K562 (cell line): ENCODE results near the gene ZNF442. TPM values are rescaled to one million over a fixed set of nuclear protein-coding genes. Genes with fewer than 3 reads are reported as not detected.

Experiments
- BRF2 ChIP-seq: IDR thresholded peaks from 3 replicates; pipeline ENCODE4 v1.6.1; 2011; ENCODE audit warnings: borderline replicate concordance, mild to moderate bottlenecking; ENCODE audit not compliant: insufficient read length, insufficient read depth
- FOS ChIP-seq: IDR thresholded peaks from 3 replicates; pipeline ENCODE4 v1.6.1; 2011; ENCODE audit not compliant: insufficient read length; ENCODE audit errors: extremely low read depth
- HNRNPK ChIP-seq: fragments of 200-400 bp; formaldehyde crosslinking; IDR thresholded peaks from one replicate; pipeline ENCODE4 v1.6.1; 2018; ENCODE audit warnings: mild to moderate bottlenecking, low read depth, low read length; ENCODE audit not compliant: poor library complexity, severe bottlenecking
- NCOA1 ChIP-seq: fragments of 450-650 bp; IDR thresholded peaks from 2 replicates; pipeline ENCODE4 v1.6.1; 2016; ENCODE audit warnings: low read depth
- NFIC ChIP-seq: fragments of 450-650 bp; IDR thresholded peaks from 2 replicates; pipeline ENCODE4 v1.6.1; 2017; ENCODE audit warnings: mild to moderate bottlenecking, inconsistent platforms
- PHB ChIP-seq: fragments of 250-450 bp; sonication (Bioruptor Pico); IDR thresholded peaks from 2 replicates; pipeline ENCODE4 v1.5.0; 2021
- PHB2 ChIP-seq: fragments of 450-650 bp; IDR thresholded peaks from 2 replicates; pipeline ENCODE4 v1.6.1; 2017; ENCODE audit warnings: low read depth
- RERE ChIP-seq: sonication (generic); formaldehyde crosslinking; IDR thresholded peaks from 2 replicates; pipeline ENCODE4 v1.8.0; 2023; ENCODE audit warnings: missing genetic modification reagents, mild to moderate bottlenecking, borderline replicate concordance
- SMAD1 ChIP-seq: fragments of 150-350 bp; IDR thresholded peaks from 2 replicates; pipeline ENCODE4 v1.6.1; 2014; ENCODE audit warnings: low read length, low read depth; ENCODE audit not compliant: partially characterized antibody
- SMAD4 ChIP-seq: fragments of 250-450 bp; sonication (Bioruptor Pico); conservative IDR thresholded peaks from 2 replicates; pipeline ENCODE4 v1.8.0; 2021; ENCODE audit warnings: inconsistent platforms, mild to moderate bottlenecking, moderate library complexity
- SMARCA4 ChIP-seq: fragments of 450-650 bp; IDR thresholded peaks from 2 replicates; pipeline ENCODE4 v1.6.1; 2016
- TCF3 ChIP-seq: sonication (generic); formaldehyde crosslinking; IDR thresholded peaks from 2 replicates; pipeline ENCODE4 v1.4.0; 2020; ENCODE audit warnings: mild to moderate bottlenecking, missing genetic modification reagents
- YY1 ChIP-seq, 3 experiments: IDR thresholded peaks; 2 replicates each; pipeline ENCODE4 v1.6.1; 2011; ENCODE audit warnings: low read length in 2 of 3, mild to moderate bottlenecking in 2 of 3, moderate library complexity in 2 of 3, borderline replicate concordance in 1 of 3, control low read depth in 1 of 3, low read depth in 1 of 3; ENCODE audit not compliant: insufficient read depth in 3 of 3, insufficient replicate concordance in 2 of 3, control insufficient read depth in 1 of 3, insufficient read length in 1 of 3; ENCODE audit errors: extremely low read depth in 1 of 3
- ZNF140 ChIP-seq: fragments of 250-450 bp; sonication (Bioruptor Pico); IDR thresholded peaks from 2 replicates; pipeline ENCODE4 v1.8.0; 2021; ENCODE audit warnings: moderate library complexity, mild to moderate bottlenecking, inconsistent platforms
- polyA plus RNA-seq, 8 experiments: library from polyadenylated mRNA; depleted of rRNA in 4 of 8; stranded (reverse) in 5 of 8; unstranded in 3 of 8; fragments of >200 nt; fragmentation: Nextera tagmentation in 2 of 8; fragmentation: Illumina TruSeq in 1 of 8; extraction: Ambion mirVana in 2 of 8; extraction: Trizol in 1 of 8; gene quantifications; 2 replicates each; pipeline versions ENCODE4 v1.2.1 to v1.2.3, GENCODE V29; 2011 to 2014; ENCODE audit warnings: inconsistent platforms in 1 of 8, missing spikeins in 1 of 8
- total RNA-seq, 7 experiments: library from RNA; depleted of rRNA in 6 of 7; stranded (reverse); fragments of >200 nt in 6 of 7; fragmentation: Illumina TruSeq in 2 of 7; extraction: Trizol in 2 of 7; gene quantifications; 2 replicates each; pipeline versions ENCODE4 v1.2.1 to v1.2.3, GENCODE V29; 2011 to 2021; ENCODE audit warnings: low replicate concordance in 1 of 7
- TF ChIP-seq, protein P1 (sequence below): fragments of 250-450 bp; sonication (Bioruptor Pico); IDR thresholded peaks from 2 replicates; pipeline ENCODE4 v1.9.0; 2021; ENCODE audit warnings: mild to moderate bottlenecking, inconsistent platforms
- TF ChIP-seq, protein P2 (sequence below): fragments of 250-450 bp; sonication (Bioruptor Pico); IDR thresholded peaks from 2 replicates; pipeline ENCODE4 v1.8.0; 2021; ENCODE audit warnings: mild to moderate bottlenecking, moderate library complexity

Gene ZNF442
- total and polyA plus RNA-seq, 9 of the 15 experiments (the other 6 are each of a cell fraction or from before 2014, with no cell fraction given) = 1.7 to 7.0 (median 4.1) TPM

- TF ChIP-seq BRF2 (no peak), FOS (peak; percentile 35), NCOA1 (0 out of 2 replicates have a peak, but pooled peaks have one; percentile 21), SMAD4 (CRISPR knock-in tag) (peak; percentile 67), HNRNPK (no peak), ZNF140 (CRISPR knock-in tag) (no peak), RERE (CRISPR knock-in tag) (0 out of 2 replicates have a peak, but pooled peaks have one; percentile 49), NFIC (no peak), YY1 (IDR thresholded peaks at IDR 0.05; ENCODE audit: borderline replicate concordance in 1 of 3, control insufficient read depth in 1 of 3, extremely low read depth in 1 of 3, insufficient read depth in 3 of 3, insufficient read length in 1 of 3, insufficient replicate concordance in 2 of 3, low read depth in 1 of 3, low read length in 2 of 3) (peak in 1 of 3 experiments; percentile 10), PHB2 (no peak), SMAD1 (no peak), TCF3 (no peak), SMARCA4 (no peak), PHB (no peak)
- TF ChIP-seq, protein P1, sequence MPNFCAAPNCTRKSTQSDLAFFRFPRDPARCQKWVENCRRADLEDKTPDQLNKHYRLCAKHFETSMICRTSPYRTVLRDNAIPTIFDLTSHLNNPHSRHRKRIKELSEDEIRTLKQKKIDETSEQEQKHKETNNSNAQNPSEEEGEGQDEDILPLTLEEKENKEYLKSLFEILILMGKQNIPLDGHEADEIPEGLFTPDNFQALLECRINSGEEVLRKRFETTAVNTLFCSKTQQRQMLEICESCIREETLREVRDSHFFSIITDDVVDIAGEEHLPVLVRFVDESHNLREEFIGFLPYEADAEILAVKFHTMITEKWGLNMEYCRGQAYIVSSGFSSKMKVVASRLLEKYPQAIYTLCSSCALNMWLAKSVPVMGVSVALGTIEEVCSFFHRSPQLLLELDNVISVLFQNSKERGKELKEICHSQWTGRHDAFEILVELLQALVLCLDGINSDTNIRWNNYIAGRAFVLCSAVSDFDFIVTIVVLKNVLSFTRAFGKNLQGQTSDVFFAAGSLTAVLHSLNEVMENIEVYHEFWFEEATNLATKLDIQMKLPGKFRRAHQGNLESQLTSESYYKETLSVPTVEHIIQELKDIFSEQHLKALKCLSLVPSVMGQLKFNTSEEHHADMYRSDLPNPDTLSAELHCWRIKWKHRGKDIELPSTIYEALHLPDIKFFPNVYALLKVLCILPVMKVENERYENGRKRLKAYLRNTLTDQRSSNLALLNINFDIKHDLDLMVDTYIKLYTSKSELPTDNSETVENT (CRISPR knock-in tag) = peak; percentile 10; the same call in 1 of the 2 replicates
- TF ChIP-seq, protein P2, sequence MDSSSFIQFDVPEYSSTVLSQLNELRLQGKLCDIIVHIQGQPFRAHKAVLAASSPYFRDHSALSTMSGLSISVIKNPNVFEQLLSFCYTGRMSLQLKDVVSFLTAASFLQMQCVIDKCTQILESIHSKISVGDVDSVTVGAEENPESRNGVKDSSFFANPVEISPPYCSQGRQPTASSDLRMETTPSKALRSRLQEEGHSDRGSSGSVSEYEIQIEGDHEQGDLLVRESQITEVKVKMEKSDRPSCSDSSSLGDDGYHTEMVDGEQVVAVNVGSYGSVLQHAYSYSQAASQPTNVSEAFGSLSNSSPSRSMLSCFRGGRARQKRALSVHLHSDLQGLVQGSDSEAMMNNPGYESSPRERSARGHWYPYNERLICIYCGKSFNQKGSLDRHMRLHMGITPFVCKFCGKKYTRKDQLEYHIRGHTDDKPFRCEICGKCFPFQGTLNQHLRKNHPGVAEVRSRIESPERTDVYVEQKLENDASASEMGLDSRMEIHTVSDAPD (CRISPR knock-in tag) = no peak
Measured at GRCh38 chr19:12400633-12401502, 35.4 kb upstream of the ZNF442 start, which contains the start of gene ZNF799 (continued).
